NCI-H524 treated with DMSO at 0.1 percent for 48 hours (cell line): Measurements from ENCODE around the gene CHMP5.

ENCODE experiments used
- DNase-seq: peaks from one replicate; lab custom pipeline; 2025; lab: John Stamatoyannopoulos, UW

CHMP5 gene

GRCh38 chr9:33264473-33265177, at the start of gene CHMP5, which contains the start of gene BAG1:
Gene CHMP5 (plus strand): TSS chr9:33265049. CDS start chr9:33265079, 30 bp downstream.
Gene BAG1 (minus strand): TSS chr9:33264708.
- DNase-seq: peak; percentile 95

GRCh38 chr9:33220681-33221567, 43.9 kb upstream of the CHMP5 start:
- DNase-seq: no peak

- DNase-seq: no peak
Measured at GRCh38 chr9:33221568-33221884, 43.3 kb upstream of the CHMP5 start.

GRCh38 chr9:33222031-33222430, 42.8 kb upstream of the CHMP5 start:
- no peak for DNase-seq

GRCh38 chr9:33223696-33224095, 41.2 kb upstream of the CHMP5 start:
- DNase-seq: no peak

- DNase-seq: no peak
Measured at GRCh38 chr9:33225319-33226147, 39.3 kb upstream of the CHMP5 start.

GRCh38 chr9:33227008-33227398, 37.8 kb upstream of the CHMP5 start:
- DNase-seq: no peak

GRCh38 chr9:33227741-33228140, 37.1 kb upstream of the CHMP5 start:
- DNase-seq: no peak

- no peak for DNase-seq
Measured at GRCh38 chr9:33228606-33229005, 36.2 kb upstream of the CHMP5 start.

GRCh38 chr9:33229359-33230114, 35.3 kb upstream of the CHMP5 start:
- DNase-seq: no peak

- no peak for DNase-seq
Measured at GRCh38 chr9:33230756-33231622, 33.9 kb upstream of the CHMP5 start.

GRCh38 chr9:33231623-33231942, 33.3 kb upstream of the CHMP5 start:
- DNase-seq: no peak

GRCh38 chr9:33232815-33233214, 32.0 kb upstream of the CHMP5 start:
- DNase-seq: no peak

GRCh38 chr9:33233626-33234342, 31.1 kb upstream of the CHMP5 start:
- DNase-seq: peak; percentile 45

GRCh38 chr9:33234511-33235467, 30.1 kb upstream of the CHMP5 start:
- DNase-seq: no peak

GRCh38 chr9:33236571-33236970, 28.3 kb upstream of the CHMP5 start:
- DNase-seq: no peak

- DNase-seq: peak; percentile 55
Measured at GRCh38 chr9:33239921-33240320, 24.9 kb upstream of the CHMP5 start, which contains the start of gene SPINK4. Gene SPINK4 (plus strand): TSS chr9:33240167. CDS start chr9:33240209, 42 bp downstream.

GRCh38 chr9:33241298-33241697, 23.6 kb upstream of the CHMP5 start:
- DNase-seq: no peak

GRCh38 chr9:33242609-33243134, 22.2 kb upstream of the CHMP5 start:
- no peak for DNase-seq
